HG03378 (cell line): ENCODE data around the gene KDM4E.

Source experiments
- ATAC-seq: cut with Tn5 transposase; IDR thresholded peaks from one replicate; pipeline ENCODE4 v1.9.1; 2021; ENCODE audit warnings: mild to moderate bottlenecking, moderate library complexity; ENCODE audit not compliant: unreplicated experiment

KDM4E gene

DNA sequence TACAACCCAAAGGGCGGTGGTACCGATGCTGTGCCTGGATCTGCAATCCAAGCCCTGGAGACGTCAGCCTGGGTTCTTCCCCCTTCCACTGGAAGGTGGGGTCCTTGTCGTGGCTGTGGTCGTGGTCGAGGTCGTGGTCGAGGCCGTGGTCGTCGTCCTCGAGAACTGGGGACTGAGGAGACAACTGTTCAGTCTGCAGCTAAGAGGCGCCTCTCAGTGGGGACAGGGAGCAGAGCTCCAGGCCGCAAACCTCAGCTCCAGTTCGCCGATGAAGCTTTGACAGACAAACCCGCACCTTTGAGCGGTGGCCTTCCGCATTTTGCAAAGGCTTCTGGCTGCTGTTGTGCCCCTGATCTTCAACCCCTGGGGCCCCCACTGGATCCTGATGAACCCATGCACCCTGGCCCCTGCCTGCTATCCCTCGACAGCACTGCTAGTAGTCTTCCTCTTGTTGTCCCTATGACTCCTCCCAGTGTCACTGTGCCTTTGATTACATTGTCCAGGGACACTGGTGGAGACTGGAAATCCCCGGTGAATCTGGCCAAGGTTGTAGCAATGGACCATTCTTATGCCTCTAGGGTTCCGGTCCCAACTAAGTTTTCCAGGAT is 25.6 kb downstream of the KDM4E start:
- ATAC-seq = no peak

DNA sequence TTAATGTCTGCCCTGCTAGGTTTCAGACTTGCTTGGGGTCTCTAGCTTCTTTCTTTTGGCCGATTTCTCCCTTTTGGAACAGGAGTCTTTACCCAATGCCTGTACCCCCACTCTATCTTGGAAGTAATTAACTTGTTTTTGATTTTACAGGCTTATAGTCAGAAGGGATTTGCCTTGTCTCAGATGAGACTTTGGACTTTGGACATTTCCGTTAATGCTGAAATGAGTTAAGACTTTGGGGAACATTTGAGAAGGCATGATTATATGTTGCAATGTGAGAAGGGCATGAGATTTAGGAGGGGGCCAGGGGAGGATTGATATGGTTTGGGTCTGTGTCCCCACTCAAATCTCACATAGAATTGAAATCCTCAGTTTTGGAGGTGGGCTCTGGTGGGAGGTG is 29.3 kb downstream of the KDM4E start:
- ATAC-seq = no peak

DNA sequence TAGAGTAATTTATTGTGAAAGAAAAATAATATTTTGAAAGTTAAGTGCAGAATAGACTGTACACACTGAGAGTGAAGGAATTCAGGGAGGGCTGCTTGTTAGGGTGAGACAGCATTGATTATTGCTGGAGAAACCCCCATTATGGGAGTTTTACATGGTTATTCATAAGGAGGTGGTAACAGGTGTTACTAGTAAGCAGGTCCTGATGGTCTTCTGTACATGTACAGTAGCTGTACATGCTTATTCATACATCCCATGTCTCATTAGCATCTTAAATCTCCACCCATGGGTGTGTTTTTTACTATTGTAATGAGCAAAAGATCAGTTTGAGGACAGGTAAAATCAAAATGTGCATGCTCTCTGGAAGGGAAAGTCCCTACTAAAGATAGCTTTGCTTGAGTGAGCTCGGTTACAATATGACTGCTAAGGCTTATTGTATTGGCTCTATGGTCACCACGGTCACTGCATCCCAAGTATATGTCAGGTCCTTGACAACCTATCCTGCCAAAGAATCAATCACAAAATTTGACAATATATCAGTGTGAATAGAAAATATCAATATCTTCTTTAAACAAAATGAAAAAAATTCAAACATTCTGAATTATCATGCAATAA is 30.3 kb downstream of the KDM4E start:
- peak; percentile 99 for ATAC-seq

DNA sequence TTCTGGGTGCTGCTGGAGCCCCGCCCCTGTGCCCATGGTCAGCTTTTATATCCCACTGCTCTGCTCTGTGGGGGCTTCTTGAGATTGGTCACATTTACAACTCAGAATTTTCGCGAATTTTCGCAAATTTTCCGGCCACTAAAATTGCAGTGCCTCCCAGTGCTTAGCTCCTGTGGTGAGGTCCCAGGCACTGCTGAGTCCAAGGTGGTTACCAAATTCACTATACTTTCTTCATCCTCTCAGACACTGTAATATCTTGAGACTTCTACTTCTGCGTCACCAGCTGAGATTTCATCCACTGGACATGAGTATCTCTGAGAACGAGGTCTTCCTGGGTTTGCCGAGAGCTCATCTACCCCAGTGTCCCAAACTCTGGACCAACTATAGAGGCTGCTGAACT is 32.9 kb downstream of the KDM4E start:
- ATAC-seq = no peak

DNA sequence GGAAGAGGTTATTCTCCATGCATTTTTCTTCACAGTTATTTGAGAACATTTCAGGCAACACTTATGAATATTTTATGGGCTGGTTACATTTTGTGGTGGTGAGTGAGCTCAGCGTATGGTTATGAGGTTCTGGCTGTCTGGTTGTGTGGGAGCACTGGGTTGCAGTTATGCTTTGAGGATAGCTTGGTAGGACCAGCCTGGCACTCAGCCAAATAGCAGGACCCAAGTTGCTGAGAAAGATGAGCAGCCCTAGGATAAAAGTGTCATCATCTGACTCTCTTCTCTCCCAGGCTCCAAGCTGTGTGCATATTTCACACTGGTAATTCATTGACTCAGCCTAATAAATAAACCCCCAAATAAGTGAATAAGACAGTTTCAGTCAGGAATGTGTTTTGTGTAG is 33.6 kb downstream of the KDM4E start:
- no peak for ATAC-seq

DNA sequence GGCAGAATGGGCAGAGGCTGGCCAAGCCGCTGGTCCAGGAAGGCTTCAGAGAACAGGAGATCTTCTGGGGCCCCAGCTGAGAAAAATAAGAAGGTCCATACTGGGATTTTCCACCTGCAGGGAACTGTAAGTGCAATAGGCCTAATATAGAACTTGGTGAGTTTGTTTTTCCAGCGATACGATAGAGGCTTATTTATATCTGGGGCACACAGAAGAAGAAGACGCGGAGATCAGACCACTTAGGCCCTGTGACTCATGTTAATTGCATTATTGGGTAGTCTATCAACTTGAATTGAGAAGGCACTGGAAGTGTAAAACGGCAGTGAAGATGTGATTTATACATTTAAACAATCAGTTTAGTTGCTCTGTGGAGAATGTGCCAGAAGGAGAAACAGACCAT is 34.0 kb downstream of the KDM4E start:
- no peak for ATAC-seq

DNA sequence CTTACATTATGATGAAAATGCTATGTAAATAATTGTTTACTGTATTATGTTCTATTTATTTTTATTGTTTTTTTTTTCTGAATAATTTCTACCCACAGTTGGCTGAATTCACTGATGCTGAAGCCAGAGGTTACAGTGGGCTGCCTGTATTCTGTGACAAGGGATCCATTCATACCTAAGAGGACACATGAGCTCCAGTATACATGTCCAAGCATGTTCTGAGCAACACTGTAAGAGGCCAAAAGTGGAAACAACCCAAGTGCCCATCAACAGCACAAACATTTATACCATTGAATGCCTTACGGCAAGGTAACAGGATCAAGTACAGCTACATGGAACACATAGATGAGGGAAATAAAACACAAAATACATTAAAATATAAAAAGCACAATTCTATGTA is 40.3 kb downstream of the KDM4E start:
- ATAC-seq = no peak

DNA sequence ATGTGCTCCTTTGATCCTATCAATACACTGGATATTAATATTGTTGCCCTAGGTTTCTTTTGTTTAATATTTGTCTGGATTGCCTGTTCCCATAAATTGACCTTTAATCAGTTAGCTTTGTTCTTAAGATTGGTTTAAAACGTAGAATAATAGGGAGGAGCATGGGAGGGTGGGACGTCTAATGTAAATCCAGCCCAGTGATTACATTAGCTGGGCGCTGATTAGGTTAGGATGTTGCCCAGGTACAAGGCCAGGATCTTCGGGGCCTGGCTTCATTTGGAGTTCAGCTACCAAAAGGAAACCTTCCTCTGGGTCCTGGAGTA is 41.6 kb downstream of the KDM4E start, which contains the start of gene SRSF8:
Gene SRSF8, plus strand, starts transcription at position 204 of the 323 bp plus-strand sequence. CDS start 308 bp downstream, outside the sequence.
- peak; percentile 37 for ATAC-seq

DNA sequence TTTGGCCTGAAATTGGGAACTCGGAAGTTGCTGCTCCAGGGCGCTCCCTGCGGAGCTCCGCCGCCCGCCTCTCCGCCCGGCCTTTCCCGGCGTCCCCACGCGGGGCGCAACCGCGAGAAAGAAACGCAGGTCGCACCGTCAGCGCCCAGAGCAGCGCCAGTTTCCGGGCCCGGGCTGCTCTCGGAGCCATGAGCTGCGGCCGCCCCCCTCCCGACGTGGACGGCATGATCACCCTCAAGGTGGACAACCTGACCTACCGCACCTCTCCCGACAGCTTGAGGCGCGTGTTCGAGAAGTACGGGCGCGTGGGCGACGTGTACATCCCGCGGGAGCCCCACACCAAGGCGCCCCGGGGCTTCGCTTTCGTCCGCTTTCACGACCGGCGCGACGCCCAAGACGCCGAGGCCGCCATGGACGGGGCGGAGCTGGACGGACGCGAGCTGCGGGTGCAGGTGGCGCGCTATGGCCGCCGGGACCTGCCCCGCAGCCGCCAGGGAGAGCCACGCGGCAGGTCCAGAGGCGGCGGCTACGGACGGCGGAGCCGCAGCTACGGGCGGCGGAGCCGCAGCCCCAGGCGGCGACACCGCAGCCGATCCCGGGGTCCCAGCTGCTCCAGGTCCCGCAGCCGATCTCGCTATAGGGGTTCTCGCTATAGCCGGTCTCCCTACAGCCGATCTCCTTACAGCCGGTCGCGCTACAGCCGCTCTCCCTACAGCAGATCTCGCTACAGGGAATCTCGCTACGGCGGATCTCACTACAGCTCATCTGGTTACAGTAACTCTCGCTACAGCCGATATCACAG is 42.2 kb downstream of the KDM4E start:
- ATAC-seq = peak; percentile 43

DNA sequence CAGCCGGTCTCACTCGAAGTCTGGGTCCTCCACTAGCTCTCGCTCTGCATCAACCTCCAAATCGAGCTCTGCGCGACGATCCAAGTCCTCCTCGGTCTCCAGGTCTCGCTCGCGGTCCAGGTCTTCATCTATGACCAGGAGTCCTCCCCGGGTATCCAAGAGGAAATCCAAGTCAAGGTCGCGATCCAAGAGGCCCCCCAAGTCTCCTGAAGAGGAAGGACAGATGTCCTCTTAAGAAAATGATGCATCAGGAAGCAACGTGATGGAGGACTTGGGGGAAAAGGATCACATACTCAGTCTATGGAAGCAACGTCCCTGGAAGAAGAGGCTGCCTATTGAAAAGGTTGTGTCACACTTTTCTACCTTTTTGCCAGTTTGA is 42.8 kb downstream of the KDM4E start:
- ATAC-seq = no peak

DNA sequence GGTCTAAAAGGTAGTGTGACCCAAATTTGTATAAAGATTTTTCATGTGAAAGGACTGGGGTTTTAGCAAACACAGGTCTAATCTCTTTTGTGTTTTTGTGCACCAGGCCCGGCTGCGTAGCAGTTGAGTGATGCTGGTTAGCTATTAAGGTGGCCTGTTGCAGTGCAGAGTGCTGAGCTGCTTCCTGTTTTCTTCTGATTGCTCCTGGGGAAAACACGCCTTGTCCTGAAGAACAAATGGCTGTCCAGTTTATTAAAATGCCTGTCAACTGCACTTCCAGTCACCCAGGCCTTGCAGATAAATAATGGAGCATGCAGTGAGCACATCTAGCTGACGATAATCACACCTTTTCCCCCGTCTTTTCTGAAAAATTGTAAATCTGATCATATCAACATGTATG is 43.5 kb downstream of the KDM4E start:
- ATAC-seq = peak; percentile 81

DNA sequence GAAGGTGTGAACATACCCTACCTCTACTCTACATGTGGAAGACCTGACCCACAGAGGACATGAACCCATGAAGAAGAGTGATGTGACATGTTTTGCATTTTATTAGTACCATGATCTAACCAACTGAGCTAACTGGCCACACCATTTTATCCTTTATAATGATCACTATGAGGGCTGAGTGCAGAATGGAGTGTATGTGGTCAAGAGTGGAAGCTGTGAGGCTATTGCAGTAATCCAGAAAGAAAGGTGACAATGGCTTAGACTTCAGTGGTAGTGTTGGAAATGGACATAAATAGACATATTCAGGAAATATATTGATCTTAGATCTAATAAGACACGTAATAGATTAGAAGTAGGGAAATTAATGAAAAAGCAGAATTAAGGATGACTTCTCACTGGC is 45.4 kb downstream of the KDM4E start:
- ATAC-seq = no peak

DNA sequence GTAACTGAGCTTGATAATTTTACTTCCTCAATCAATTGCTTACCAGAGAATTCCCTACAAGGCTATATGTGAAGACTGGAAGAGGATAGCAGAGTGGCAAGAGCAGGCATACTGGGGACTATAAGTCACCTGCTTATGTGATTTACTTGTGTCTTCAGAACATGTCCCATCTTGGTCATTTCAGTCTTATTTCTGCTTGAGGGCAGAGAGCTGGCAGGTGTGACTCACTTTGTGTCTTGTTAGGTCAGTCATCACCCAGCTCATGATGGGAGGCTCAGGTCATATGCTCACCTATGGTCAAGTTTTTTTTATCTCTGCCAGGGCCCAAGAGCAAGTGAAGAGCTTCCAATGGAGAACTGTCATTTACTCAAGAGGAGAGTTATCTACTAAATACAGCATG is 47.9 kb downstream of the KDM4E start:
- no peak for ATAC-seq

DNA sequence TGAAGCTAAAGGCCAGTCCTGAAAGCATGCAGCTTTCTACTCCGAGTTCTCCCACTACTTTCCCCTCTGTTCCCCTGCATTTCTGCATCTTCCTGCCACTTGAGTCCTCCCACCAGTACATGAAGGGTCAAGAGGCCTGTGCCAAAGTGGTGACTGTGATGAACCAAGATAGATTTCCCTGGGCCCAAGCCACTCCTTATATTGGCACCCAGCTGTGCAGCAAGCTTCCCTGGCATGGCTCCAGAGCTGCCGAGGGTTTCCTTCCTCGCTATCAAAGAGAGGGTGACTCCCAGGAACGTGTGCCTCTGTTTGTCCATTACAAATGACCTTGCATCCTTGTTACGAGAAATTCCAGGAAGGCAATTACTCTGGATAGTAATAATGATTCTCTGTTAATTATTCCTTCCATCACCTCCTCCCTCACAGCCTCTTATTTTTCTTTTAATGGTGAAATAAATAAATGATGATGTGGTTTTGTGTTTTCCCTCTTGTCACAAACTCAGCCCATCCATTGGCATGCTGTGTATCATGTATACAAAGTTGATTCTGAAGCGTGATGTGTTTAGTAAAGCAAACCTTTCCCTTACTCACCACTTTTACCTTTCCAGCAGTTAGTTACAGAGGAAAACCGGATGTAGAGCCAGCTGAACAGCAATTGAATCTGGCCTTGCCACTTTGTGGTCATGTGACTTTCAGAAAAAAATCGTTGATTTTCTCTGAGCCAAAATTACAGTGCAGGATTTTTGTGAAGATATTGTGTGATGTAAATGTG is 49.9 kb downstream of the KDM4E start:
- ATAC-seq = no peak

DNA sequence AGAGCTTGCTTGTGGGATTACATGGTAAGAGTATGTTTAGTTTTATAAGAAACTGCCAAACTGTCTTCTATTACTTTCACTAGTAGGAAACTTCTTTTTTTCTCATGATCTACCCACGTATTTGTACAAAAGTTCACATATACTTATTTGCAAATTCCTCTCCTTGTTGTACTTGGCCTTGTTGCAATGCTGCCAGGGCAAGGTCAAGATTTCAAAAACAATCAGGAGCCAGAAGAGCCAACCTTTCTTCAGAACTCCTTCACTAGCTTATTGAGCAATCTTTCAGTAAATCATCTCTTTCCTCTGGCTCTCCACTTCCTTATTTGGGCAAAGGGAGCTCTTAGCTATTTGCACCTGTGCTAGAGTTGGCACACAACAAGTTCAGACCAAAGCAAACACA is 51.4 kb downstream of the KDM4E start:
- ATAC-seq = peak; percentile 79

DNA sequence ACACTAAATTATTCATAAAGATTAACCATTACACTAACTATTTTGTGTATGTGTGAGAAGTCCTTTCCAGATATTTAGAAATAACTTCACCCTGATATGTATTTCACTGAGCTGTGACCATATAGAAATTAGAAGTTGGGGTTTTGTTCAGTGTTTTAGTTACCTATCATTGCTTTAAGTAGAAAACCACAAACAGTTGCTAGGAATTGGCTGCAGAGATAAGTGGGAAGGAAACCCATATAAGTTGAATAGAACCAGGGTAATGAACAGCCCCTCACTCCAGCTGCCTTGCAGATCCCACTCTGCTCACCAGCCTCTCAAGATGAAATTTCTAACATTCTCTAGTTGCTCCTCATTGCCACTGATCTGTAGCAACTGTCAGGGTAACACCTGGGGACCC is 51.9 kb downstream of the KDM4E start:
- peak; percentile 9 for ATAC-seq
